ENCODE data around the gene PDAP1.

PDAP1 gene

GRCh38 chr7:99373091-99374066 lies 35.0 kb downstream of the PDAP1 start:
- TF ChIP-seq CTCF (conservative IDR thresholded peaks at IDR 0.05) (no peak), ZFX (IDR thresholded peaks at IDR 0.05) (no peak)
- H3K27ac ChIP-seq: no peak overlapping the region

GRCh38 chr7:99372275-99373090 lies 35.9 kb downstream of the PDAP1 start:
- H3K27ac ChIP-seq: no peak overlapping the region
- no peak for TF ChIP-seq ZFX (IDR thresholded peaks at IDR 0.05)
- no peak for TF ChIP-seq CTCF (conservative IDR thresholded peaks at IDR 0.05)

GRCh38 chr7:99371376-99371920 lies 36.9 kb downstream of the PDAP1 start:
- H3K27ac ChIP-seq: no peak overlapping the region
- TF ChIP-seq ZFX (IDR thresholded peaks at IDR 0.05) (no peak), CTCF (conservative IDR thresholded peaks at IDR 0.05) (no peak)

GRCh38 chr7:99369767-99370391 lies 38.5 kb downstream of the PDAP1 start:
- TF ChIP-seq ZFX (IDR thresholded peaks at IDR 0.05) (no peak), CTCF (conservative IDR thresholded peaks at IDR 0.05) (no peak)

GRCh38 chr7:99368750-99369389 lies 39.5 kb downstream of the PDAP1 start:
- no peak for TF ChIP-seq CTCF (conservative IDR thresholded peaks at IDR 0.05)
- TF ChIP-seq ZFX (IDR thresholded peaks at IDR 0.05): no peak
- no peak overlapping the region for H3K27ac ChIP-seq

More at GRCh38 chr7:99369767-99370391, 38.5 kb downstream of the PDAP1 start:
- no peak overlapping the region for H3K27ac ChIP-seq

GRCh38 chr7:99366646-99367045 lies 41.8 kb downstream of the PDAP1 start:
- H3K27ac ChIP-seq: no peak overlapping the region
- no peak for TF ChIP-seq CTCF (conservative IDR thresholded peaks at IDR 0.05)
- TF ChIP-seq ZFX (IDR thresholded peaks at IDR 0.05): no peak
